ENCODE measurements around the gene ZNF396.

DNA sequence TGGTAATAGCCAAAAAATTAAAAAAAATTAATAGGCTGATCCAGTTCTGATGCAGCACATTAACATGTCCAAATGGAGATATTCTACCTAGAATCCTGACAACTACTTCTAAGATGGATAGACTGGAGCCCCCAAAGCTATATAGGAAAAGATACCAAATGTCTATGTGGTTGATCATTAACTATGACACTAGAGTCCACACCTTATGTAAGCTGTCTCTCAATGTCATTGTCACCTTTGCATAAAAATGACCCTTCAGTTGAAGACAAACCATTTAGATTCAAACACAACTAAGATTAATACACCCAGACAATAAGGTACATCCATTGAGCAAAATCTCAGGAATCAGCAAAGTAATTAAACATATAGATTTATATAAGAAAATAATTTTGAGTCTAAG, 14.6 kb downstream of the ZNF396 start:
- TF ChIP-seq, protein P1, sequence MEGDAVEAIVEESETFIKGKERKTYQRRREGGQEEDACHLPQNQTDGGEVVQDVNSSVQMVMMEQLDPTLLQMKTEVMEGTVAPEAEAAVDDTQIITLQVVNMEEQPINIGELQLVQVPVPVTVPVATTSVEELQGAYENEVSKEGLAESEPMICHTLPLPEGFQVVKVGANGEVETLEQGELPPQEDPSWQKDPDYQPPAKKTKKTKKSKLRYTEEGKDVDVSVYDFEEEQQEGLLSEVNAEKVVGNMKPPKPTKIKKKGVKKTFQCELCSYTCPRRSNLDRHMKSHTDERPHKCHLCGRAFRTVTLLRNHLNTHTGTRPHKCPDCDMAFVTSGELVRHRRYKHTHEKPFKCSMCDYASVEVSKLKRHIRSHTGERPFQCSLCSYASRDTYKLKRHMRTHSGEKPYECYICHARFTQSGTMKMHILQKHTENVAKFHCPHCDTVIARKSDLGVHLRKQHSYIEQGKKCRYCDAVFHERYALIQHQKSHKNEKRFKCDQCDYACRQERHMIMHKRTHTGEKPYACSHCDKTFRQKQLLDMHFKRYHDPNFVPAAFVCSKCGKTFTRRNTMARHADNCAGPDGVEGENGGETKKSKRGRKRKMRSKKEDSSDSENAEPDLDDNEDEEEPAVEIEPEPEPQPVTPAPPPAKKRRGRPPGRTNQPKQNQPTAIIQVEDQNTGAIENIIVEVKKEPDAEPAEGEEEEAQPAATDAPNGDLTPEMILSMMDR (IDR thresholded peaks at IDR 0.05; ENCODE audit: low read length): no peak
- TF ChIP-seq EZH2phosphoT487 (IDR thresholded peaks at IDR 0.05; ENCODE audit: low read length) (no peak), EZH2 (optimal IDR thresholded peaks at IDR 0.05; ENCODE audit: low read depth, low read length) (no peak)
